ENCODE data around the gene MED12.

DNA sequence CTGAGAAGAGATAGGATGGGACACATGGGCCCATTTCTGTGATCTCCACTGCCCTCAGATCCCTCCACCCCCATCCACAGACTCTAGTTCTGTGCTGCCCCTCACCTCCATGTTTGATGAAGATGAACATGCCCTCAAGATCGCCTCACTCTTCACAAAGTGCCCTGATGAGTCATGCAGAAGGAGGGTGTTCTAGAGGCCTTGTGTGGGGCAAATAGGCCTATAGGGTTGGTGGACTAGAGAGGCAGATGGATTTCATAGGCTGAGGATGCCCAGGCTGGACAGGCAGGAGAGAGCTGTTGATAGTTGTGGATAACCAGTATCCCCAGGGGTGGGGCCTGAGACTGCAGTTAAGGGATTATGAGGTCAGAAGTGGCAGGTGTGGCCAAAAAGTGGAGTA, 12.0 kb upstream of the MED12 start, which contains the start of gene CXorf65:
- TF ChIP-seq CTCF (IDR thresholded peaks at IDR 0.05; ENCODE audit: insufficient read depth, low read length, poor library complexity, severe bottlenecking): no peak
- no peak for TF ChIP-seq EZH2phosphoT487 (conservative IDR thresholded peaks at IDR 0.05; ENCODE audit: low read length)

Data from SU-DHL-6 (cell line).